B cell (primary cell): ENCODE results near the gene BCL11A.

ENCODE experiments used
- CTCF ChIP-seq: fragments of 200-600 bp; IDR thresholded peaks from one replicate; pipeline ENCODE4 v1.8.0; 2022; ENCODE audit warnings: antibody characterized with exemption, mild to moderate bottlenecking
- EZH2 ChIP-seq: IDR thresholded peaks from 2 replicates; pipeline ENCODE4 v1.6.1; 2012; ENCODE audit warnings: borderline replicate concordance, low read depth, mild to moderate bottlenecking, moderate library complexity, low read length; ENCODE audit not compliant: insufficient read depth, poor library complexity, severe bottlenecking

DNA sequence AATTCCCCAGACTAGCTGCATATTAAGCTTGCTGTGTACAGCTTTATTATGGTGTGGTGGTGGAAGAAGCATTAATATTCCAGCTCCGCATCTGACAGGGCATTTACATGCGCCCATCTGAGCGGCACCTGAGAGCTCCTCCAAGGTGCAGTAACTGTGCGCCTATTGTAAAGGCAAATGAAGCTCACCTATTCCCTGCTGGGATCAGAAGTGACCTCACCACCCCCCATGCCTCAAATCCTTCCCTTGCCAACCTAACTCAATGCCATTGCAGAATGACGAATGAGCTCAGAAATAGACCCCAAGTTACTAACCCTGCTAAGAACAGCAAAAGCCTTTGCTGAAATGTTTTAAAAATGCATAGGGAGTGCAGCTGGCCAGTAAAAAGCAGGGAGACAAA, 14.3 kb downstream of the BCL11A start:
- no peak for TF ChIP-seq CTCF
- no peak for TF ChIP-seq EZH2
